Astrocyte (in vitro differentiated cells and primary cell): ENCODE measurements around the gene PLAAT4. TPM values are rescaled to one million over a fixed set of nuclear protein-coding genes. Genes with fewer than 3 reads are reported as not detected.
"Not testable (repeated sequence)": the region's sequence is repeated elsewhere in the genome, so short reads cannot be mapped to it uniquely, and the experiment has no call there.

ENCODE experiments used
- DNase-seq: peaks from one replicate; pipeline ENCODE4 v3.0.0-alpha.2; 2010; ENCODE audit warnings: low read depth
- FAIRE-seq: peaks from 2 replicates; lab custom pipeline; 2011; peaks lifted over from hg19 to GRCh38; lab: Jason Lieb, UNC
- H2AFZ ChIP-seq: 2 replicates; pipeline ENCODE4 v1.6.0; 2012; ENCODE audit warnings: low read depth, low read length, inconsistent platforms
- H3K27ac ChIP-seq: 2 replicates; pipeline ENCODE4 v1.5.1; 2011; ENCODE audit warnings: low read depth, low read length, inconsistent platforms
- H3K27me3 ChIP-seq: 2 replicates; pipeline ENCODE4 v1.6.0; 2011; ENCODE audit warnings: low read length, inconsistent platforms; ENCODE audit not compliant: insufficient read depth
- H3K36me3 ChIP-seq: 2 replicates; pipeline ENCODE4 v1.5.1; 2011; ENCODE audit warnings: low read length, inconsistent platforms; ENCODE audit not compliant: insufficient read depth
- H3K4me1 ChIP-seq: 2 replicates; pipeline ENCODE4 v1.5.1; 2011; ENCODE audit warnings: low read length, inconsistent platforms; ENCODE audit not compliant: insufficient read depth
- H3K4me2 ChIP-seq: 2 replicates; pipeline ENCODE4 v1.6.0; 2012; ENCODE audit warnings: low read length, inconsistent platforms
- H3K4me3 ChIP-seq: 2 replicates; pipeline ENCODE4 v1.5.1; 2011; ENCODE audit warnings: low read depth, mild to moderate bottlenecking, low read length, inconsistent platforms; ENCODE audit not compliant: insufficient read depth
- H3K79me2 ChIP-seq: 2 replicates; pipeline ENCODE4 v1.6.0; 2012; ENCODE audit warnings: mild to moderate bottlenecking, low read length, inconsistent platforms; ENCODE audit not compliant: insufficient read depth
- H3K9ac ChIP-seq: 2 replicates; pipeline ENCODE4 v1.6.0; 2012; ENCODE audit warnings: mild to moderate bottlenecking, low read length, inconsistent platforms
- H3K9me3 ChIP-seq: 2 replicates; pipeline ENCODE4 v1.5.1; 2012; ENCODE audit warnings: low read depth, mild to moderate bottlenecking, low read length, inconsistent platforms; ENCODE audit not compliant: insufficient read depth
- H4K20me1 ChIP-seq: 2 replicates; pipeline ENCODE4 v1.6.0; 2012; ENCODE audit warnings: low read length, inconsistent platforms; ENCODE audit not compliant: insufficient read depth
- H3K27ac Mint-ChIP-seq: one replicate; pipeline ENCODE4 v1.8.0; 2021; ENCODE audit warnings: mild to moderate bottlenecking, mixed read lengths; ENCODE audit not compliant: unreplicated experiment
- H3K27me3 Mint-ChIP-seq: one replicate; pipeline ENCODE4 v1.8.0; 2021; ENCODE audit warnings: low read depth, mixed read lengths; ENCODE audit not compliant: unreplicated experiment
- H3K36me3 Mint-ChIP-seq: one replicate; pipeline ENCODE4 v1.8.0; 2021; ENCODE audit warnings: low read depth, mixed read lengths; ENCODE audit not compliant: unreplicated experiment
- H3K4me1 Mint-ChIP-seq: one replicate; pipeline ENCODE4 v1.8.0; 2021; ENCODE audit warnings: low read depth, mixed read lengths; ENCODE audit not compliant: unreplicated experiment
- H3K4me3 Mint-ChIP-seq: one replicate; pipeline ENCODE4 v1.8.0; 2021; ENCODE audit warnings: mild to moderate bottlenecking, moderate library complexity, mixed read lengths; ENCODE audit not compliant: unreplicated experiment
- H3K9me3 Mint-ChIP-seq: one replicate; pipeline ENCODE4 v1.8.0; 2021; ENCODE audit warnings: mild to moderate bottlenecking, mixed read lengths; ENCODE audit not compliant: unreplicated experiment
- CTCF ChIP-seq: IDR thresholded peaks from 2 replicates; pipeline ENCODE4 v1.5.1; 2011; ENCODE audit warnings: low read depth, mild to moderate bottlenecking, inconsistent platforms, low read length, moderate library complexity; ENCODE audit not compliant: insufficient read depth
- EZH2 ChIP-seq: IDR thresholded peaks from 2 replicates; pipeline ENCODE4 v1.6.1; 2012; ENCODE audit warnings: mild to moderate bottlenecking, low read length, inconsistent platforms; ENCODE audit not compliant: insufficient read depth
- total RNA-seq: library from RNA; stranded (reverse); gene quantifications from 2 replicates; pipeline ENCODE4 v1.2.1, GENCODE V29; 2021

PLAAT4 gene
- total RNA-seq, 1 donor from 2014 or later: 4.9 TPM

DNA sequence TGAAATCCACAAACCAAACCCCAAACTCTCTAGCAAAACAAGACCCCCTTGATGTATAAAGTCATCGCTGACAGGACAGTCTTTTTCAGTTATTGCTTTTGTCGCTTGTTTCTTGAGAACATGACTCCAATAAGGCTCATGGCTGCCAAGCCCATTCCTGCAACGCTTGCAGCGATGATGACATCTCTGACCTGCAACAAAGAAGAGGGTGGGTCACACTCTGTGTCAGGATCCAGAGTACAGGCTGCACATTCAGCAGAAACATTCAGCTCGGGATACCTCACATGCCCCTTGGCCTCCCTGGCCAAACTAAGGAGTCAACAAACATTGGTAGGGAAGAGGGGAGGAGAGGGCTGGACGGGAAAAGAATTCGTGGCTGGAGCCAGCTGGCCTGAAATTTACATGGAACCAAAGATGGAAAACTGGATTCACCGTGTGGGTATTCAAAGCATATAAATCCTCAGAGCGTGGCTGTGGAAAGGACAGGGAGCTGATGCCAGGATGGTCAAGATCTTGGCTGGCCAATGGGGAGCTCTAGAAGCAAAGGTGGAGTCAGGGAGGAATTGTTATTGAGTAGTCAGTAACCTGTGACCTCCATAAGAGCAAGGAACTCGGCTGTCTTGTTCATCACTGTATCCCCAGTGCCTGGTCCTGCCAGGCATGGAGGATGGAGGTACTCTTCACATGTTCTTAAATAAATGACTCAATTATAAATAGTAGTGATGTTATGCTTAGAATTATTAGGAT, 38.4 kb downstream of the PLAAT4 start:
- no peaks in the 10 kb centered on the region for H3K9me3 ChIP-seq
- Mint-ChIP-seq H3K27me3 (no peaks in the 10 kb centered on the region), H3K4me1 (peaks cover 2% of the 10 kb centered on the region), H3K27ac (no peak overlapping the region), H3K9me3 (peaks cover 11% of the 10 kb centered on the region), H3K4me3 (no peak overlapping the region), H3K36me3 (peaks cover 9% of the 10 kb centered on the region)
- H3K27ac ChIP-seq: no peak overlapping the region
- H3K36me3 ChIP-seq: no peaks in the 10 kb centered on the region
- FAIRE-seq (no peak), DNase-seq (no peak)
- H3K79me2 ChIP-seq: no peaks in the 10 kb centered on the region
- H3K4me1 ChIP-seq: no peaks in the 10 kb centered on the region
- no peak for TF ChIP-seq EZH2
- no peak for TF ChIP-seq CTCF
- peak overlapping the region; percentile 7 for H2AFZ ChIP-seq
- no peaks in the 10 kb centered on the region for H4K20me1 ChIP-seq
- peak overlapping the region; percentile 68 for H3K4me2 ChIP-seq
- H3K4me3 ChIP-seq: peak overlapping the region; percentile 15
- H3K9ac ChIP-seq: peak overlapping the region; percentile 30
- no peaks in the 10 kb centered on the region for H3K27me3 ChIP-seq

DNA sequence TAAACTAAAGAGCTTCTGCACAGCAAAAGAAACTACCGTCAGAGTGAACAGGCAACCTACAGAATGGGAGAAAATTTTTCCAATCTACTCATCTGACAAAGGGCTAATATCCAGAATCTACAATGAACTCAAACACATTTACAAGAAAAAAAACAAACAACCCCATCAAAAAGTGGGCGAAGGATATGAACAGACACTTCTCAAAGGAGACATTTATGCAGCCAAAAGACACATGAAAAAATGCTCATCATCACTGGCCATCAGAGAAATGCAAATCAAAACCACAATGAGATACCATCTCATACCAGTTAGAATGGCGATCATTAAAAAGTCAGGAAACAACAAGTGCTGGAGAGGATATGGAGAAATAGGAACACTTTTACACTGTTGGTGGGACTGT, 42.3 kb downstream of the PLAAT4 start:
- H3K79me2 ChIP-seq, H3K9me3 ChIP-seq, DNase-seq, H3K9ac ChIP-seq, H3K27me3 ChIP-seq, H3K36me3 ChIP-seq, H3K4me1 ChIP-seq, FAIRE-seq, H3K27ac Mint-ChIP-seq, H2AFZ ChIP-seq, H3K27me3 Mint-ChIP-seq, H4K20me1 ChIP-seq, H3K4me3 Mint-ChIP-seq, H3K4me2 ChIP-seq, H3K4me1 Mint-ChIP-seq, H3K4me3 ChIP-seq, H3K27ac ChIP-seq: not testable (repeated sequence)
- Mint-ChIP-seq H3K9me3 (peaks cover 36% of the 10 kb centered on the region), H3K36me3 (peaks cover 21% of the 10 kb centered on the region)

GRCh38 chr11:63581224-63581623, 44.6 kb downstream of the PLAAT4 start:
- not testable (repeated sequence) for H3K4me1 ChIP-seq, FAIRE-seq, H3K27ac ChIP-seq, H3K4me2 ChIP-seq, H3K4me1 Mint-ChIP-seq, H4K20me1 ChIP-seq, DNase-seq, H3K4me3 ChIP-seq, H3K36me3 ChIP-seq, H3K4me3 Mint-ChIP-seq, H2AFZ ChIP-seq, H3K79me2 ChIP-seq, H3K27me3 ChIP-seq, H3K9me3 ChIP-seq, H3K27me3 Mint-ChIP-seq, H3K9ac ChIP-seq
- Mint-ChIP-seq H3K27ac (peak overlapping the region; percentile 56), H3K9me3 (peaks cover 36% of the 10 kb centered on the region), H3K36me3 (peaks cover 22% of the 10 kb centered on the region)
